GM18502 (cell line): ENCODE data around the gene C11orf58.
A peak's percentile ranks its signal among the peaks of the same experiment; 100 is the strongest.

Experiments used
- ATAC-seq: cut with Tn5 transposase; IDR thresholded peaks from one replicate; pipeline ENCODE4 v1.9.1; 2021; ENCODE audit warnings: mild to moderate bottlenecking; ENCODE audit not compliant: unreplicated experiment, poor library complexity

C11orf58 gene

GRCh38 chr11:16738193-16738946, at the start of gene C11orf58:
C11orf58 (plus strand) TSS chr11:16738647; CDS start chr11:16738779, 132 bp downstream.
- ATAC-seq, result peak; percentile 97

GRCh38 chr11:16690086-16690485, 48.4 kb upstream of the C11orf58 start:
- no peak for ATAC-seq

- ATAC-seq, result no peak
These were observed 34.7 kb upstream of the C11orf58 start for GRCh38 chr11:16703795-16704194.

- no peak for ATAC-seq
These were observed 24.9 kb upstream of the C11orf58 start for GRCh38 chr11:16713594-16713993.

- ATAC-seq, result no peak
These were observed 15.7 kb upstream of the C11orf58 start for GRCh38 chr11:16722581-16723344.

- no peak for ATAC-seq
These were observed 10.6 kb upstream of the C11orf58 start for GRCh38 chr11:16727806-16728205.

- peak; percentile 23 for ATAC-seq
These were observed 642 bp upstream of the C11orf58 start for GRCh38 chr11:16737818-16738192.

GRCh38 chr11:16738947-16739815, 734 bp downstream of the C11orf58 start:
- ATAC-seq, result peak; percentile 0

- no peak for ATAC-seq
These were observed 3.0 kb downstream of the C11orf58 start for GRCh38 chr11:16741473-16741872.

- ATAC-seq, result no peak
These were observed 5.0 kb downstream of the C11orf58 start for GRCh38 chr11:16743478-16743877.

- no peak for ATAC-seq
These were observed 5.8 kb downstream of the C11orf58 start for GRCh38 chr11:16744128-16744725.

- ATAC-seq, result no peak
These were observed 7.6 kb downstream of the C11orf58 start for GRCh38 chr11:16745950-16746605.

- no peak for ATAC-seq
These were observed 10.6 kb downstream of the C11orf58 start for GRCh38 chr11:16749092-16749491.

GRCh38 chr11:16749666-16750065, 11.2 kb downstream of the C11orf58 start:
- no peak for ATAC-seq

GRCh38 chr11:16750417-16750816, 12.0 kb downstream of the C11orf58 start:
- ATAC-seq, result no peak

- no peak for ATAC-seq
These were observed 20.1 kb downstream of the C11orf58 start for GRCh38 chr11:16758382-16759024.

- ATAC-seq, result no peak
These were observed 21.5 kb downstream of the C11orf58 start for GRCh38 chr11:16759857-16760508.

GRCh38 chr11:16763746-16764145, 25.3 kb downstream of the C11orf58 start:
- no peak for ATAC-seq

- ATAC-seq, result no peak
These were observed 26.4 kb downstream of the C11orf58 start for GRCh38 chr11:16764888-16765287.
